ENCODE results near the gene SNRK.

- no peak for TF ChIP-seq CTCF (conservative IDR thresholded peaks at IDR 0.05; ENCODE audit: low read depth, low read length)
- TF ChIP-seq EZH2 (IDR thresholded peaks at IDR 0.05; ENCODE audit: borderline replicate concordance, low read depth, low read length, poor library complexity, severe bottlenecking), result no peak
Measured at GRCh38 chr3:43238801-43239200, 47.5 kb upstream of the SNRK start.

Measured in A673 (cell line).